HG03135 (cell line): ENCODE results near the gene FAM107B.
"Not testable (repeated sequence)": the region's sequence is repeated elsewhere in the genome, so short reads cannot be mapped to it uniquely, and the experiment has no call there.

Source experiments
- ATAC-seq: cut with Tn5 transposase; IDR thresholded peaks from one replicate; pipeline ENCODE4 v1.9.1; 2021; ENCODE audit warnings: mild to moderate bottlenecking, moderate library complexity; ENCODE audit not compliant: unreplicated experiment

The FAM107B gene

GRCh38 chr10:14604181-14605142 lies 170.2 kb downstream of the FAM107B start:
- peak; percentile 46 for ATAC-seq

GRCh38 chr10:14603534-14604102 lies 171.1 kb downstream of the FAM107B start:
- peak; percentile 15 for ATAC-seq

GRCh38 chr10:14602807-14603533 lies 171.7 kb downstream of the FAM107B start:
- ATAC-seq = no peak

GRCh38 chr10:14601872-14602725 lies 172.6 kb downstream of the FAM107B start:
- ATAC-seq = peak; percentile 40

- no peak for ATAC-seq
Observed at GRCh38 chr10:14601326-14601725, 173.4 kb downstream of the FAM107B start.

- ATAC-seq = no peak
Observed at GRCh38 chr10:14600065-14600464, 174.6 kb downstream of the FAM107B start.

- ATAC-seq = no peak
Observed at GRCh38 chr10:14598809-14599764, 175.6 kb downstream of the FAM107B start.

GRCh38 chr10:14595526-14596182 lies 179.0 kb downstream of the FAM107B start:
- ATAC-seq = no peak

- ATAC-seq = no peak
Observed at GRCh38 chr10:14594878-14595525, 179.7 kb downstream of the FAM107B start.

GRCh38 chr10:14593806-14594205 lies 180.9 kb downstream of the FAM107B start:
- no peak for ATAC-seq

- no peak for ATAC-seq
Observed at GRCh38 chr10:14592566-14592965, 182.1 kb downstream of the FAM107B start.

- no peak for ATAC-seq
Observed at GRCh38 chr10:14592026-14592425, 182.7 kb downstream of the FAM107B start.

GRCh38 chr10:14588938-14589294 lies 185.8 kb downstream of the FAM107B start:
- not testable (repeated sequence) for ATAC-seq

GRCh38 chr10:14588084-14588937 lies 186.4 kb downstream of the FAM107B start:
- peak; percentile 67 for ATAC-seq

- ATAC-seq = no peak
Observed at GRCh38 chr10:14587540-14588083, 187.1 kb downstream of the FAM107B start.

- no peak for ATAC-seq
Observed at GRCh38 chr10:14586901-14587300, 187.8 kb downstream of the FAM107B start.
